Ovary (tissue), 9 donors: Measurements from ENCODE around the gene OR10A5. TPM values are rescaled to one million over a fixed set of nuclear protein-coding genes. Genes with fewer than 3 reads are reported as not detected.

Experiments
- DNase-seq, 5 donors: peaks; one replicate each; pipeline ENCODE4 v3.0.0-alpha.2; 2019 to 2020
- H3K27ac ChIP-seq, 2 donors: fragments of 200-600 bp; one replicate each; pipeline versions ENCODE4 v1.5.1 to v1.8.0; 2019 to 2022
- H3K27me3 ChIP-seq: fragments of 200-600 bp; one replicate; pipeline ENCODE4 v1.8.0; 2022
- H3K36me3 ChIP-seq: fragments of 200-600 bp; sonication (generic); one replicate; pipeline ENCODE4 v1.5.1; 2019
- H3K4me1 ChIP-seq: one replicate; pipeline ENCODE4 v1.8.1; 2013; ENCODE audit warnings: mild to moderate bottlenecking, moderate library complexity; ENCODE audit not compliant: insufficient read depth
- H3K4me3 ChIP-seq: fragments of 200-600 bp; sonication (generic); one replicate; pipeline ENCODE4 v1.5.1; 2017
- H3K9me3 ChIP-seq, 2 donors: fragments of 200-600 bp in 1 of 2; sonication (generic) in 1 of 2; one replicate each; pipeline versions ENCODE4 v1.5.1 to v1.8.1; 2013 to 2019; ENCODE audit warnings: mild to moderate bottlenecking in 1 of 2, moderate library complexity in 1 of 2
- EP300 ChIP-seq: sonication (generic); formaldehyde crosslinking; IDR thresholded peaks from one replicate; pipeline ENCODE4 v1.6.1; 2017; ENCODE audit warnings: antibody characterized with exemption
- POLR2A ChIP-seq: fragments of 450-650 bp; IDR thresholded peaks from one replicate; pipeline ENCODE4 v1.6.1; 2017; ENCODE audit warnings: antibody characterized with exemption, mild to moderate bottlenecking, moderate library complexity
- WGBS, 3 donors: extraction: QIAGEN DNeasy Blood & Tissue Kit in 1 of 3; methylation state at CpG; one replicate each; pipeline versions ENCODE4 v1.1.5 to v1.1.7; 2013 to 2017; 5-methylcytosine and 5-hydroxymethylcytosine counted together
- intact Hi-C, 4 donors: fragments of 100-400 bp; cut with DNase I; formaldehyde crosslinking; loops; one replicate each; pipeline versions ENCODE4 v1.11.0 to v1.15.1; 2022 to 2023
- polyA plus RNA-seq, 2 donors: library from polyadenylated mRNA; stranded (reverse); fragments of 200-250 nt in 1 of 2; fragments of 350-450 nt in 1 of 2; fragmentation: Illumina TruSeq in 1 of 2; extraction: RNeasy Lipid Tissue Mini Kit (QIAGEN cat#74804) in 1 of 2; gene quantifications; one replicate each; pipeline ENCODE4 v1.2.3, GENCODE V29; 2013 to 2014
- total RNA-seq, 7 donors: library from RNA; depleted of rRNA in 2 of 7; stranded (reverse); fragments of >200 nt in 2 of 7; fragmentation: NEBNext Ultra II Directional in 3 of 7; extraction: Animal tissue kit (Norgen Biotek cat#: 25700) in 3 of 7; gene quantifications; one replicate each; pipeline versions ENCODE4 v1.1.0 to v1.2.4, GENCODE V29; 2016 to 2023
- TF ChIP-seq, protein P1 (sequence below), 3 donors: fragments of 450-650 bp in 2 of 3; fragments of 200-600 bp in 1 of 3; IDR thresholded peaks; one replicate each; pipeline versions ENCODE4 v1.5.1 to v1.8.0; 2016 to 2022; ENCODE audit warnings: antibody characterized with exemption in 3 of 3, mild to moderate bottlenecking in 1 of 3
- donor health status: DM: no; HTN: no; CAD: no; lungs with moderate emphysema.
- donor health status: DM: no; HTN: no; CAD: no.
- donor health status: Bipolar disorder and iron deficiency.
- donor health status: DM: yes; HTN: yes; CAD: no.
- donor health status: DM: no; HTN: no; CAD: no.
- donor health status: DM: yes; HTN: yes; CAD: no.

The OR10A5 gene
- total and polyA plus RNA-seq, 9 donors, result not detected

GRCh38 chr11:6828103-6828502, 17.4 kb upstream of the OR10A5 start:
- Histone ChIP-seq H3K9me3 (no peaks in the 10 kb centered on the region), H3K27me3 (no peaks in the 10 kb centered on the region), H3K4me3 (no peak overlapping the region), H3K4me1 (no peaks in the 10 kb centered on the region), H3K36me3 (no peaks in the 10 kb centered on the region), H3K27ac (no peak overlapping the region)
- DNase-seq, result no peak
- intact Hi-C loops, result no loop called here
- TF ChIP-seq EP300, result no peak
- TF ChIP-seq POLR2A, result no peak
- TF ChIP-seq, protein P1, sequence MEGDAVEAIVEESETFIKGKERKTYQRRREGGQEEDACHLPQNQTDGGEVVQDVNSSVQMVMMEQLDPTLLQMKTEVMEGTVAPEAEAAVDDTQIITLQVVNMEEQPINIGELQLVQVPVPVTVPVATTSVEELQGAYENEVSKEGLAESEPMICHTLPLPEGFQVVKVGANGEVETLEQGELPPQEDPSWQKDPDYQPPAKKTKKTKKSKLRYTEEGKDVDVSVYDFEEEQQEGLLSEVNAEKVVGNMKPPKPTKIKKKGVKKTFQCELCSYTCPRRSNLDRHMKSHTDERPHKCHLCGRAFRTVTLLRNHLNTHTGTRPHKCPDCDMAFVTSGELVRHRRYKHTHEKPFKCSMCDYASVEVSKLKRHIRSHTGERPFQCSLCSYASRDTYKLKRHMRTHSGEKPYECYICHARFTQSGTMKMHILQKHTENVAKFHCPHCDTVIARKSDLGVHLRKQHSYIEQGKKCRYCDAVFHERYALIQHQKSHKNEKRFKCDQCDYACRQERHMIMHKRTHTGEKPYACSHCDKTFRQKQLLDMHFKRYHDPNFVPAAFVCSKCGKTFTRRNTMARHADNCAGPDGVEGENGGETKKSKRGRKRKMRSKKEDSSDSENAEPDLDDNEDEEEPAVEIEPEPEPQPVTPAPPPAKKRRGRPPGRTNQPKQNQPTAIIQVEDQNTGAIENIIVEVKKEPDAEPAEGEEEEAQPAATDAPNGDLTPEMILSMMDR (IDR thresholded peaks at IDR 0.05), result no peak
- WGBS, 3 donors, result 73 to 94% (median 84%) methylated on average over 1 of the region's 1 CpG

DNA sequence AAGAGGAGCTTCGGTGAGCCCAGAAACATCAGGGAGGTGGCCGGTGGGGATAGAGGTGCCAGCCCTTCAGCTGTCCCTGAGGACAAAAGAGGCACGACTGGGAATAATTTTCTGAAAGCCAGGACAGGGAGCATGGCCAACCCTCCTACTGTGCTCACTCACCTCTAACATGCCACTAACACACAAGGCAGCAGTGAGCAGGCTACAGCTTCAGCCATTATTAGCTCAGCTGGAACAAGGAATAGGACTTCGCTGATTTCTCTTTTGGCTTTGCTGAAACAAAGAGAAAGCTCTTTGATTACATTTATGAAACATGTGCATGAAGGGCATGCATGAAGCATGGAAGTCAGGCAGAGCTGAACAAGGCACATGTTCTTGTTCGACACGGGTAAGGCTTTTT, 12.1 kb upstream of the OR10A5 start:
- H3K4me1 ChIP-seq, result no peaks in the 10 kb centered on the region
- H3K4me3 ChIP-seq, result no peak overlapping the region
- intact Hi-C loops, result no loop called here
- H3K27ac ChIP-seq, result no peak overlapping the region
- H3K36me3 ChIP-seq, result no peaks in the 10 kb centered on the region
- WGBS, 3 donors, result 72 to 81% (median 77%) methylated on average over 6 of the region's 6 CpGs
- TF ChIP-seq, protein P1 (IDR thresholded peaks at IDR 0.05), result no peak
- no peak for TF ChIP-seq POLR2A
- TF ChIP-seq EP300, result no peak
- no peaks in the 10 kb centered on the region for H3K9me3 ChIP-seq
- no peaks in the 10 kb centered on the region for H3K27me3 ChIP-seq
- DNase-seq, result no peak

GRCh38 chr11:6834021-6834420, 11.5 kb upstream of the OR10A5 start:
- no peak overlapping the region for H3K4me3 ChIP-seq
- H3K9me3 ChIP-seq, result no peaks in the 10 kb centered on the region
- WGBS, 3 donors, result 55 to 64% (median 61%) methylated on average over 1 of the region's 1 CpG
- intact Hi-C loops, result no loop called here
- no peak for DNase-seq
- no peak overlapping the region for H3K27ac ChIP-seq
- H3K36me3 ChIP-seq, result no peaks in the 10 kb centered on the region
- H3K27me3 ChIP-seq, result no peaks in the 10 kb centered on the region
- no peaks in the 10 kb centered on the region for H3K4me1 ChIP-seq
- TF ChIP-seq, protein P1 (IDR thresholded peaks at IDR 0.05), result no peak
- no peak for TF ChIP-seq POLR2A
- TF ChIP-seq EP300, result no peak

- Histone ChIP-seq H3K4me1 (no peaks in the 10 kb centered on the region), H3K36me3 (no peaks in the 10 kb centered on the region), H3K27ac (no peak overlapping the region), H3K4me3 (no peak overlapping the region), H3K27me3 (no peaks in the 10 kb centered on the region), H3K9me3 (no peaks in the 10 kb centered on the region)
- no peak for DNase-seq
- intact Hi-C loops, result no loop called here
- TF ChIP-seq EP300 (no peak), POLR2A (no peak)
- TF ChIP-seq, protein P1 (IDR thresholded peaks at IDR 0.05), result no peak
These were observed 3.8 kb upstream of the OR10A5 start for GRCh38 chr11:6841694-6842093.

GRCh38 chr11:6843670-6844069, 1.8 kb upstream of the OR10A5 start:
- H3K4me3 ChIP-seq, result no peak overlapping the region
- H3K36me3 ChIP-seq, result no peaks in the 10 kb centered on the region
- intact Hi-C loops, result no loop called here
- TF ChIP-seq, protein P1 (IDR thresholded peaks at IDR 0.05), result no peak
- TF ChIP-seq POLR2A (no peak), EP300 (no peak)
- H3K27me3 ChIP-seq, result no peaks in the 10 kb centered on the region
- H3K27ac ChIP-seq, result no peak overlapping the region
- H3K9me3 ChIP-seq, result no peaks in the 10 kb centered on the region
- no peaks in the 10 kb centered on the region for H3K4me1 ChIP-seq
- 67 to 72% (median 69%) methylated on average over 2 of the region's 2 CpGs for WGBS, 3 donors
- DNase-seq, result no peak
